Ramos (cell line): ENCODE measurements around the gene FCER1A.

ENCODE experiments used
- in situ Hi-C: fragments of 300-500 bp; cut with MboI; formaldehyde crosslinking; loops from one replicate; pipeline ENCODE4 v1.14.3; 2022; ENCODE audit warnings: low sequenced_read_pairs; ENCODE audit not compliant: unreplicated experiment

FCER1A gene

DNA sequence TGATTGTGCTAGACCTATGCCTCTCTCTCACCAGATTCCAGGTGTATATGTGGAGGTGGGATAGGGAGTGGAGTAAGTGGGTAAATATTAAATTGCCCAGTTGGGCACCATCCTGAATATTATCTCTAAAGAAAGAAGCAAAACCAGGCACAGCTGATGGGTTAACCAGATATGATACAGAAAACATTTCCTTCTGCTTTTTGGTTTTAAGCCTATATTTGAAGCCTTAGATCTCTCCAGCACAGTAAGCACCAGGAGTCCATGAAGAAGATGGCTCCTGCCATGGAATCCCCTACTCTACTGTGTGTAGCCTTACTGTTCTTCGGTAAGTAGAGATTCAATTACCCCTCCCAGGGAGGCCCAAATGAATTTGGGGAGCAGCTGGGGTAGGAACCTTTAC, at the start of gene FCER1A:
Gene FCER1A, plus strand, starts transcription at position 242 of the 400 bp plus-strand sequence. Its CDS starts 29 bp downstream, at position 271.
- in situ Hi-C loops = no loop called here

DNA sequence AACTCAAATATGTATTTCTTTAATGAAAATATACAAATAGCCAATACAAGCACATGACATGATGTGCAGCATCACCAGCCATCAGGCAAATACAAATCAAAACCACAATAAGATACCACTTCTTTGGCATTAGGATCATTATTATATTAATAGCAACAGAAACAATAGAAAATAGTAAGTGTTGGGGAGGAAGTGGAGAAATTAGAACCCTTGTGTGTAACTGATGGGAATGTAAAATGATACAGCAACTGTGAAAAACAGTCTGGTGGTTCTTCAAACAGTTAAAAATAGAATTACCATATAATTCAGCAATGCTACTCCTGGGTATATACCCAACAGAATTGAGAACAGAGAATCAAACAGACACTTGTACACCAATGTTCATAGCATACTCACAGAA, 40.8 kb upstream of the FCER1A start:
- in situ Hi-C loops = no loop called here

DNA sequence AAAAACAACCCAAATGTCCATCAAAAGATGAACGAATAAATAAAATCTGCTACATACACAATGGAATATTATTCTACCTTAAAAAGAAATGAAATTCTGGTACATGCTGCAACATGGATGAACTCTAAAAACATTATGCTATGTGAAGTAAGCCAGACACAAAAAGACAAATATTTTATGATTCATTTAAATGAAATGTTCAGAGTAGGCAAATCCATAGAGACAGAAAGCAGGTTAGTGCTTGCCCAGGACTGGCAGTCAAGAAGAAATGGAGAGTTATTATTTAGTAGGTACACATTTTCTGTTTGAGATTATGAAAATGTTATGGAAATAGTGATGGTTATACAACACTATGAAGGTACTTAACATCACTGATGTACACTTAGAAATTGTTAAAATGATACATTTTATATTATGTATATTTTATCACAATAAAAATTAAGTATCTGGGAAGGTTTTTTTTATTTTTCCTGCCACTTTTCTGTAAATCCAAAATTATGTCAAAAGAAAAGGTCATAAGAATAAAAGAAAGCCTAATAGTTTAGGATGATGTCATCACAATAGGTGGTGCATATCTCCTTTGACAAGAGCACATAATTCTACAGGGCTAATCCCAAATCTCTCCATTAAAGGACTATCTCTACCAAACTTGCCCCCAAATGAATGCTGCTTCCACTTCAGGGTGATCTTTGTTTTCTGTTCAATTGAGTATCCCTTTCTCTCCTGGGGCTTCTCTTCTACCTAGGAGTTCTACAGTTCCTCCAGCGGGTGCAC, 40.2 kb upstream of the FCER1A start:
- in situ Hi-C loops = no loop called here

DNA sequence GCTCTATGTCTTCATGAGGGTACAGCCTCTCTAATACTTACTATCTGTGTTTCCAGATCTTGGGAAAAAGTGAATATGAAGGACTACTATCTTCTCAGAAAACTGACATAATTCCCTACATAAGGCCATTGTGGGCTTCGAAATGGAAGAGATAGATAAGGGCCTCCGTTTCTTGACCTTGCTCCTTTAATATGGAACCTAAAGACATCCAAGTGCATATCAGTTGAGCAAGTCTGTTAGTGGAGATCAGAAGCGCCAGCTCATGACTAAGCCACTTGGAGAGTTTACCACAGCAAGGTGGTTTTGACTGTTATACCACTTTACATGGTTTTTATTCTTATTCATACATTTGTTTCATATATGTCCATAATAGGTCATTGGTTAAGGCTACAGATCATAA, 35.3 kb upstream of the FCER1A start:
- in situ Hi-C loops = no loop called here

DNA sequence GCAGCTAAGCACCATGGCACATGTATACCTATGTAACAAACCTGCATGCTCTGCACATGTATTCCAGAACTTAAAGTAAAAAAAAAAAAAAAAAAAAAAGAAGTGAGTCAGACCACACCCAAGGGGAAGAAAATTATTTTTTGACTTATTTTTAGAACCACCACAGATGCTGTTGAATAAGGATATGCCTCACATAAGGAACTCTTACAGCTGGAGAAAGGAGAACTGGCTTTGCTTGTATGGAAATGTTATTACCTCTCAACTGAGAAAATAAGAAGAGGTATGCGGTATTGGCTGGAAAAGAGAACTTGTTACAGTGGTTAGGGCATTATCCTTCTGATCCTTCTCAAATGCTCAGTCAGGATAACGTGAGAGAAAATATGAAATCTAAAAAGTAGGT, 27.5 kb upstream of the FCER1A start:
- in situ Hi-C loops = no loop called here

DNA sequence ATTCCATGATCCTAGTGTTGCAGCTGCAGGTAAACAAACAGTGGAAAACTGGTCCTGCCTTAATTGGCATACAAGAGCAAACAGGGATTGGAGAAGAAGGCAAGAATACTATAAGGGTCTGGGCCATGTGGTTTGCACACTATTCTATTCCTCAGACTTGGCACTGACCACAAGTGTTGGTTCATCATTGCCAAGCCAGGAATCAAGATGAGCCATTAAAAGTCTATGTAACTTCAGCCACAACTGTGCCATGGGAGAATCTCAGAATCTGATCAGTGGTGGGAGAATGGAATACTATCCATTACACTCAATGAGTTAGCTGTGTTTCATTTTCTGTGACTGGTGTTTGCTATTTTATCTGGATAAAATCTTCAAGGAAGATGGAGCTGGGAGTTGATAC, 26.2 kb upstream of the FCER1A start:
- in situ Hi-C loops = no loop called here

DNA sequence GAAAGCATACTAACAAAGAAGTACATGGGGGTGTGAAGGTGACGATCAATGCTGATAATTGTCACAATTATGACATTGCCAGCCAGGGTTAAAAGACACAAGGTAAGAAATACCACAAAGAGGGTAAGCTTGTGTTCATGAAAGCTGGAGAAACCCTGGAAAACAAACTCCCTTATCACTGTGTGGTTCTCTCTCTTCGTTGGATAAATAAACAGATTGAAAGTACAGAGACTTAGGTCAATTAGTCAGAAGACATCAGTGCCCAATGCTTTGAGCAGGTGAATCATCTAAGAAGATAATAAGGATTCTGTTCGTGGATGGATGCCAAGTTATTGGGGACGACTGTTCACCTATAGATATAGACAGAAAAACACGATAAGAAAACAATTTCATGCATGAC, 22.4 kb upstream of the FCER1A start:
- in situ Hi-C loops = no loop called here

DNA sequence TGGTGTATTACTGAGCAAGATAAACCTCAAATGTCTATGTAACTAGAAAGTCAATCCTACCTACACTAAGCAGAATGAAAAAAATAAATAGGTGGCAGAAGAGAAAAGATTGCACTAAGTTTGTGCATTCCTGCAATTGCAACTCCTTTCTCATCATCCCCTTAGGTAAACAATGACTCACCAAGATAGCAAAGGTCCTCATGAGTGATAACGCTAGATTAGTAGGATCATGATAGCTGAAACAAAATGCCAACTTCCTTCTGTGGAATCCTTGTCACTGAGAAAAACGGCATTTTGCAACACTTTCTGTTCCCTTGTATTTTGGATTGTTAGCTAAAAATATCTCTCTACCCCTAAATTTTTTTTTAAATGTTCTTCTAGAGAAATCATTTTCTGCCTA, 20.0 kb upstream of the FCER1A start:
- in situ Hi-C loops = no loop called here

DNA sequence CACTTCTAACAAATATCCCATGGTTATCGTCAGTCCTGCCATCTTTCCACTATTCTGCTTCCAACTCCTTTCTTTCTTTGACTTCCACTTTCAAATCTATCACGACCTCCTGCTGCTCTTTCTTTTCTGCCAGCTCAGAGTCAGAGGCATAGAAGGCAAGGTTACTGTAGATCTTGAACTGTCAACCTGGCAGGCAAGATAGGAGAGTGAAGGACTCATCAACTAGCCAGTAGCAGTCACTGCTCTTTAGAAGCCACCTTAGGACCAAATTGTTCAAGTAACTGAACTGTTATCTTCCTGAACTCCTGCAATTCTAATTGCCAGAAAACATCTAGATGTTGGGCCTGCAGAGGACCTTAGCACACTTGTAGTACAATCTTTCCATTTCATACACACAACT, 13.1 kb upstream of the FCER1A start:
- in situ Hi-C loops = no loop called here

DNA sequence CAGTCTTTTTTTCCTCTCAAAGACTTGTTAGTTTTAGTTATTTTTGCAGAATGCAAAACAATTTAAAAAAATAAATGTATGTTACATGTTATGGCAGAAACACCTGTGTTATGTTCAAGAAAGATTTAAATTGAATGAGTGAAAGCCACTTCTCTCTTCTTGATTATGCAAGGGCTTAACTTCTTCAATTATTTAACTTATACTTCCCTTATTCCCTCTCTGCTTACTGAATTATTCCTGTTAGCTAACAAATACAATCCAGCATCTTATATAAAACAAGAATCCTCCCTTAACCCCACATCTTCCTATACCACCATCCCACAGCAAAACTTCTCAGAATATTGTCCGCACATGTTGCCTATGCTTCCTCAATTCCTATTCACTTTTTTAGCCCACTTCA, 10.7 kb upstream of the FCER1A start:
- in situ Hi-C loops = no loop called here

DNA sequence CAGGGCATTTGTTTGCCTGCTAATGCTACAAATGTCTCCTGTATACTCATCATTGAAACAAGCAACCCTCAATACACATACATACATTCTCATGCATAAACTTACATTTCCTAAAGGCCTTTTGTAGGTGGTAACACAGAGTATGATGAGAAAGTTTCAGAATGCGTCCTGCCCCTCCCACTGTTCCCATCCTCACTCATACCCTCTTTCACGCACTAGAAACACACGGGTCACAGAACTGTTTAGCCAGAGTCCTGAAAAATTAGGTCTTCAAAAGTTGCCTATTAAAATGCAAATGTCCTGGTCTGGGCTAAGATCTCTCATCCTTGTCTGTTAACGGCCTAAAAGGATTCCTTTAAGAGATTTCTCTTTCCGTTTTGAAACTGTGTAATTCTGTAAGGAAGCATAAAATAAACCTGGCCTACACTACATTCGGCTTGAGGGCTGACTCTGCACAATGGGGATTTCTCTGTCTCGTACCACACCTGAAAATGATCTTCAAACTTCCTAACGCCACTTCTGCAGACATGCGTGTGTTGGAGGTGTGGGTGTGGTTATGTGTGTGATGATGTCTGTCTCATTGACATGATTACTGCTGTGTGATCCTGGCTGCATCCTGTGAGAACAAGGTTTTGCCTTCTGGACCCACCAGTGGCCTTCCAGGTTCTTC, 5.3 kb upstream of the FCER1A start:
- in situ Hi-C loops = no loop called here

DNA sequence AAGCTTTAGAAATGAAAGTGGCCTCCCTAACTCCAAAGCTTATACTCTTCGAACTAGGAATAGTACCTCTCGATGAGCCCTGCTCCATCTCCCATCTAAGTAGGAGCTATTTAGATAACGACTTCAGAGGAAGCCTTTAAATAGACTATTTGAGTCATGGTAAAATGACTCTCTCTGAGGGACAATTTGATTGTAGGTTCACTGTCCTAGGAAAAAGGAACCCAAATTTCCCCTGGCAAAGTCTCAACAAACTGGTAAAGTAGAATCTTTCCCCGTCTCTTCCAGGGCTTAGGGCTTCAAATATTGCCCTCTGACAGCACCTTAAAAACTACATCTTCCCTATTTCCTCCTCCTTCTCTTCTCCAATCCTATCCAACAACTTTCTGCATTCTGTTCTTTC, 2.0 kb upstream of the FCER1A start:
- in situ Hi-C loops = no loop called here

DNA sequence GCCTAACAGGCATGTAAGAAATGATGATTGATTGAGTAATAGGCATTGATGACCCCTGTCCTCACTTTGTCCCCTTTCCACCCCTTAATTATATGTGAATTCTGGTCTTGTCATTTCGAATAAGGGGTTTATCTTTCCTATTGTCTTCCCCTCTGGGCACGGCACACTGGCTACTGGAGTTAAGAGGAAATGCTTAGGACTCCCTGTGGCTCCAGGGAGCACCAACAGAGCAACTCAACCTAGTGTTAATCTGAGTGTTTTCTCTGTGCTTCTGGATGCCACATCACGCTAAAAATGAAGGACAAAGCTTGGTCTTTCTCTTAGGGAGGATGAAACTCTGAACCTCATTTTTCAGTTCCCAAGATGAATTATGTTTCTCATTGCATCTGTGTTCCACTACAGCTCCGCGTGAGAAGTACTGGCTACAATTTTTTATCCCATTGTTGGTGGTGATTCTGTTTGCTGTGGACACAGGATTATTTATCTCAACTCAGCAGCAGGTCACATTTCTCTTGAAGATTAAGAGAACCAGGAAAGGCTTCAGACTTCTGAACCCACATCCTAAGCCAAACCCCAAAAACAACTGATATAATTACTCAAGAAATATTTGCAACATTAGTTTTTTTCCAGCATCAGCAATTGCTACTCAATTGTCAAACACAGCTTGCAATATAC, 5.3 kb downstream of the FCER1A start:
- in situ Hi-C loops = no loop called here

DNA sequence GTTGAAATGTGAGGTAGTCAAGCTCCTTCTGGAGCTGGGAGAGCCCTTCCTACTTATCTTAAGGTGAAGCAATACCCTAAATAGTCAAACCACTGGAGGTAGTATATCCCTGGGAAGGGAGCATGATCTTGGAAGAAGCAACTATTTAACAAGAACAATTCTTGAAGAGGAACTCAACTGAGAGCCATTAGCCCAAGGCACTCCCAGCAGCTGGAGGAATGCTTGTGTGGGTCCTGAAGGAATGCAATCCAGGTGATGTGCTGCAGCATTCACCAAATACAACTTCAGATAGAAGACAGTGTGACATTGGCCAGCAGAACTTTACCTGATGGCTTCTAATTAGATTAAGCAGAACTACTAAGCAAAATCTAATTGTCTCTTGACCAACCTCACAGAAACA, 9.5 kb downstream of the FCER1A start:
- in situ Hi-C loops = no loop called here

DNA sequence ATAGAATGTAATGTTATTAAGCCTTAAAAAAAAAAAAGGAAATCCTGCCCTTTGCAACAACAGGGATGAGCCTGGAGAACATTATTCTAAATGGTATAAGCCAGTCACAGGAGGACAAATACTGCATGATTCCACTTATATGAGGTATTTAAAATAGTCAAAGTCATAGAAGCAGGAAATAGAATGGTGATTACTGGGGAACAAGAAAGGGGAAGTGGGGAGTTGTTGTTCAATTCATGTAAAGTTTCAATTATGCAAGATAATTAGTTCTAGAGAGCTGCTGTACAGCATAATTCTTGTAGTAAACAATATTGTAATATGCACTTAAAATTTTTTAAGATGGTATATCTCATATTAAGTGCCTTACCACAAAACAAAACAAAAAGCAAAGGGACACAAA, 13.2 kb downstream of the FCER1A start:
- in situ Hi-C loops = no loop called here

DNA sequence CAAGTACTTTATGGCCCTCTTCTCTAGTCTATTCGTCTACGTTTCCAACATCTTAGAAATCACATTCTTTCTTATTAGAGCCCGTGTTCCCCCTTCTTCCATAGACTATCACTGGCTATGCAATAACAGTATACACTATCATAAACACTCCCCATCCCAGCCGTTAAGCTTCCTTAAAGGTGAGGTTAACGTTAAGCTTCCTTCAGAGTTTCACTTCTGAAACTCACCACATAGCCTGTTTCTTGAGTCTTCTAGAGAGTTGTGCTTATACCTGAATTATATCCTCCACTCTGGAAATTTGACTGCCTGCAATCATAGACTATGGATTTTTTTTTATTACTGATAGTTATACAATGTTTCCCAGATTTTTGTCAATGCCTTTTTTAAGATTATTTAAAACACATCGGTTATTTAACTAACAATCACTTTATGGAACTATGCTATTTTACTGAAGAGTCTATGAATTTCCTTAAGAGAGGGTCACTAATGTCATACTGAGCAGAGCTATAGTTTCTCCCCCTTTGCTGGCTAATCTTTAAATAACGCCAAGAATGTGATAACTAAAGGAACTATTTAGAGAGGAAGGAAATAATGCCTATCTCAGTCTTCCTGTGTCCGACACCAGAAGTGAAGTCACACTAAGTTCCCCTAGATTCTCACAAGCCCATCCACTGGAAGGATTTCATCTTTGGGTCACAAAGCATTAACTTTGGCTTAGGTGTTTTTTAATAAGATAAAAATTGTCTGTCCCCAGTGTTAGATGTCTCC, 16.8 kb downstream of the FCER1A start:
- in situ Hi-C loops = no loop called here

DNA sequence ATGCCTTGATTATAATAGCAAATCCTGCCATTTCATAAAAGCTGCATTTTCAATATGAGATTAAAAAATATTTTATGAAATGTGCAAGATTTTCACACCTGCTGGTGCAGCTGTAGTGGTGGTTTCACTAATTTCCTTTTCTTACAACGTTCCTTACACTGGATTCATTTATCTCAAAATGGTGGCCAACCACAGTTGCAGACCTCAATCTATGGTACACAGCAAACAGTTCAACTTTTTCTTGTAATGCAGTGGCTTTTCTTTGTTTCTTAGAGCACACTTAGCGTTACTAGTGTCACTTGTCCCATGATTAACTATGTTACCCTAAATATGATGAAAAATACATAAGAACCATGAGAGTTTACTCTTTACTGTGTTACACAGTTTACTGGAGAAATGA, 32.7 kb downstream of the FCER1A start:
- in situ Hi-C loops = no loop called here

DNA sequence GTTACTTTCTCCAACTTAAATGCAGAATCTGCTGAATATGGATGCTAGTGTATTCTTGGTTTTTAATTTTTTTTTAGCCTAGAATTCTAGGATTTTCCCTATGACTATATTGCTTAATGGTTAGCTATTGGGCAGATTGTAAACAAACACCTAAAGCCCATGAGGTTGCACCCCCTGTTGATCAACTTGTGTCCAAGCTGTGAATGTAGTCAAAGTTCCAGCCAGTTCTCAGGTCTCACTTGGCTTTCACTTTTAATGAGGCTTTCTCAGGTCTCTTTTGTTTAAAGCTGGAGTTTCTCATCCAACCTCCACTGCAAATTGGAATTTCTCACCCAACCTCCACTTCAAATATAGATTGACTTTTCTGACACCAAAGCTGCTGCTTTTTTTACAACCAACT, 35.9 kb downstream of the FCER1A start:
- in situ Hi-C loops = no loop called here

DNA sequence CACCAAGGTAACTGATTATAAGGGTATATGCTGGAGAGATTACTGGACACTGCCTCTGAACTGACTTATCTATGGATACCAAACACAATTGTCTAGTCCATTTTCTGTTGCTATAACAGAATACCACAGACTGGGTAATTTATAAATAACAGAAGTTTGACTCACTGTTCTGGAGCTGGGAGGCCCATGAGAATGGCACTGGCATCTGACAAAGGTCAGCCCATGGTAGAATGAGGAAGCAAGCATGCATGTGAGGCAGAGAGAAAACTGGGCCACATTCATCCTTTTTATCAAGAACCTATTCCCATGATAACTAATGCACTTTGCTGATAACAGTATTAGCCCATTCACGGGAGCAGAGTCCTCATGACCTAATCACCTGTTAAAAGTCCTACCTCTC, 37.4 kb downstream of the FCER1A start:
- in situ Hi-C loops = no loop called here

DNA sequence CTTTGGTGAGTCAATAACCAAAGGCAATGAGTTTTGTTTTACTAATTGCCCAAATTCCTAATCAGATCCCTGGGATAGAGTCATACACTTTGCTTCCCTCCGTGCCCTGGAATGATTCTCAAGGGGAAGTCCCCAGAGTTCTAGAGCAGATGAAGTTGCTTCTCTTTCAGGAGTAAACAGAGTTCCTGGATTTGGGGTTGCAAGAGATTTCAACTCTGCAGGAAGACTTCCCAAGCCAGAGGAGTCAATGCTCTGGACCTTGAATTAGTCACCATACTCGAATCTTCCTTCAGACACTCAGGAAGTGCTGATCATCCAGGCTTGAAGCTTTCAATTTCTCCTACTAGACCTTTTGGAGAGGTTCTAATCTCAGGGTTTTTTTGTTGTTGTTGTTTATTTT, 39.6 kb downstream of the FCER1A start:
- in situ Hi-C loops = no loop called here
